GM12892 (cell line): Measurements from ENCODE around the gene MOGAT1.

Experiments
- POLR2A ChIP-seq: IDR thresholded peaks from 2 replicates; pipeline ENCODE4 v1.6.1; 2011; ENCODE audit warnings: low read depth, low read length, control low read depth
- TAF1 ChIP-seq: IDR thresholded peaks from 2 replicates; pipeline ENCODE4 v1.6.1; 2011; ENCODE audit warnings: low read depth, mild to moderate bottlenecking, control low read depth, low read length, borderline replicate concordance

DNA sequence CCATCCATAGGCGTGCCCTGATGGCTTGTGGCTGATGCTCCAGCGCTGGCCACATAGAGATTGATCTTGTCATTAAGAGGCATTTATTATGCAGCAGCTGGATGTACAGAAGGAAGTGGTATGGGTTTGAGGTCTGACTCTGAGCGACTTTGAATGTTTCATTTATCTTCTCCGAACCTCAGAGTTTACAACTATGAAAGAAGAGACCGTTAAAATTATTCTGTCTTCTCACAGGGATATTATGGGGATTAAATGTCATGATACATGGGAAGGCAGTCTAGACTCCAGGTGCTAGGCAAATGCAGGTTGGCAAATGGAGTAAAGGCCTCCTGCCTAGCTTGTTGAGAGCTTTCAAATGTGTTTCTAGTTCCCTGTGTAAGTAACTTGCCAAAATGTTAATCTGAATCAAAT lies 30.3 kb downstream of the MOGAT1 start:
- no peak for TF ChIP-seq POLR2A
- no peak for TF ChIP-seq TAF1
